Endothelial cell (in vitro differentiated cells): ENCODE data around the gene MYO16. TPM values are rescaled to one million over a fixed set of nuclear protein-coding genes. Genes with fewer than 3 reads are reported as not detected.
"Not testable (repeated sequence)": the region's sequence is repeated elsewhere in the genome, so short reads cannot be mapped to it uniquely, and the experiment has no call there.

Source experiments
- DNase-seq: peaks from one replicate; pipeline ENCODE4 v3.0.0; 2021; ENCODE audit warnings: low spot score
- H3K27ac Mint-ChIP-seq: one replicate; pipeline ENCODE4 v1.8.0; 2021; ENCODE audit warnings: mixed read lengths, inconsistent platforms; ENCODE audit not compliant: unreplicated experiment
- H3K27me3 Mint-ChIP-seq: one replicate; pipeline ENCODE4 v1.8.0; 2021; ENCODE audit warnings: mild to moderate bottlenecking, moderate library complexity, mixed read lengths, inconsistent platforms; ENCODE audit not compliant: unreplicated experiment
- H3K36me3 Mint-ChIP-seq: one replicate; pipeline ENCODE4 v1.8.0; 2021; ENCODE audit warnings: mild to moderate bottlenecking, low read depth, mixed read lengths, inconsistent platforms; ENCODE audit not compliant: unreplicated experiment
- H3K4me1 Mint-ChIP-seq: one replicate; pipeline ENCODE4 v1.8.0; 2021; ENCODE audit warnings: mild to moderate bottlenecking, mixed read lengths, inconsistent platforms; ENCODE audit not compliant: unreplicated experiment
- H3K4me3 Mint-ChIP-seq: one replicate; pipeline ENCODE4 v1.8.0; 2021; ENCODE audit warnings: mild to moderate bottlenecking, mixed read lengths, inconsistent platforms; ENCODE audit not compliant: unreplicated experiment
- H3K9me3 Mint-ChIP-seq: one replicate; pipeline ENCODE4 v1.8.0; 2021; ENCODE audit warnings: mixed read lengths, inconsistent platforms; ENCODE audit not compliant: unreplicated experiment
- CTCF ChIP-seq: fragments of 200-600 bp; sonication (generic); IDR thresholded peaks from one replicate; pipeline ENCODE4 v1.5.0; 2021; ENCODE audit warnings: antibody characterized with exemption; ENCODE audit not compliant: unreplicated experiment
- total RNA-seq: library from RNA; stranded (reverse); fragmentation: NEBNext Ultra II Directional; extraction: Animal tissue kit (Norgen Biotek cat#: 25700); gene quantifications from one replicate; pipeline ENCODE4 v1.2.1, GENCODE V29; 2021; ENCODE audit not compliant: unreplicated experiment

MYO16 gene
- total RNA-seq, 1 donor from 2014 or later: 1.4 TPM

GRCh38 chr13:108779308-108779707 is 149.9 kb downstream of the MYO16 start:
- no peaks in the 10 kb centered on the region for H3K27me3 Mint-ChIP-seq
- no peak for DNase-seq

DNA sequence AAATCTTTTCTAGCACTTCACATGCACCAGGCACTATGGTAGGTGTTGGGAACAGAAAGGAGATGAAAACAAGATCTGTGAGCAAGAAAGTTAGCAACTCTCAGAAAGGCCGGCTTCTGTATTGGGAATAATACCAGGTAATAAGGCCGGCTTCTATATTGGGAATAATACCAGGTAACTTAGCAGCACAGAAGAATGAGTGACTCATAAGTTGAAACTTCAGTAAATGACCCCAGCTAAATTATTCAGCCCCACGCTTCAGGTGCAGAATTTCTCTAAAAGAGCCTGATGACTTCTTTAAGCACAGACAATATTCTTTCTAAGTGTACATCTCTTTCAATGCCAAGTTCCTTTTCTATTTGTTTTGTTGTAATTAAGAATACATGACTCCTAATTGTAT is 151.3 kb downstream of the MYO16 start:
- no peaks in the 10 kb centered on the region for H3K27me3 Mint-ChIP-seq
- H3K4me3 Mint-ChIP-seq: no peak overlapping the region
- TF ChIP-seq CTCF: no peak
- no peaks in the 10 kb centered on the region for H3K36me3 Mint-ChIP-seq
- no peaks in the 10 kb centered on the region for H3K9me3 Mint-ChIP-seq
- no peak overlapping the region for H3K27ac Mint-ChIP-seq
- DNase-seq: no peak
- peaks cover 12% of the 10 kb centered on the region for H3K4me1 Mint-ChIP-seq

More at GRCh38 chr13:108779308-108779707, 149.9 kb downstream of the MYO16 start:
- Mint-ChIP-seq H3K4me1 (peaks cover 15% of the 10 kb centered on the region), H3K27ac (no peak overlapping the region), H3K4me3 (no peak overlapping the region), H3K9me3 (no peaks in the 10 kb centered on the region), H3K36me3 (no peaks in the 10 kb centered on the region)
- no peak for TF ChIP-seq CTCF

- Mint-ChIP-seq H3K27me3 (no peaks in the 10 kb centered on the region), H3K27ac (no peak overlapping the region), H3K36me3 (no peaks in the 10 kb centered on the region), H3K4me1 (peaks cover 8% of the 10 kb centered on the region), H3K4me3 (no peak overlapping the region), H3K9me3 (no peaks in the 10 kb centered on the region)
- no peak for TF ChIP-seq CTCF
- DNase-seq: no peak
Measured at GRCh38 chr13:108781312-108781711, 151.9 kb downstream of the MYO16 start.

- H3K9me3 Mint-ChIP-seq, H3K27ac Mint-ChIP-seq, H3K36me3 Mint-ChIP-seq, H3K4me1 Mint-ChIP-seq, H3K27me3 Mint-ChIP-seq, DNase-seq, H3K4me3 Mint-ChIP-seq: not testable (repeated sequence)
Measured at GRCh38 chr13:108782480-108782879, 153.1 kb downstream of the MYO16 start.

- Mint-ChIP-seq H3K36me3 (no peaks in the 10 kb centered on the region), H3K27ac (no peak overlapping the region), H3K9me3 (no peaks in the 10 kb centered on the region), H3K4me3 (no peak overlapping the region), H3K4me1 (no peaks in the 10 kb centered on the region), H3K27me3 (no peaks in the 10 kb centered on the region)
- DNase-seq: no peak
- no peak for TF ChIP-seq CTCF
Measured at GRCh38 chr13:108785844-108786243, 156.4 kb downstream of the MYO16 start.
